Ishikawa (cell line): ENCODE measurements around the gene BANF2.

Experiments used
- CEBPB ChIP-seq: IDR thresholded peaks from 2 replicates; pipeline ENCODE4 v1.6.1; 2012
- CREB1 ChIP-seq: IDR thresholded peaks from 2 replicates; pipeline ENCODE4 v1.6.1; 2012; ENCODE audit warnings: low read depth
- EGR1 ChIP-seq: IDR thresholded peaks from 2 replicates; pipeline ENCODE4 v1.6.1; 2012
- EP300 ChIP-seq: IDR thresholded peaks from 2 replicates; pipeline ENCODE4 v1.6.1; 2012; ENCODE audit warnings: borderline replicate concordance
- FOXM1 ChIP-seq: IDR thresholded peaks from 2 replicates; pipeline ENCODE4 v1.6.1; 2012; ENCODE audit warnings: low read depth, borderline replicate concordance
- MAX ChIP-seq: IDR thresholded peaks from 2 replicates; pipeline ENCODE4 v1.6.1; 2012
- NFIC ChIP-seq: IDR thresholded peaks from 2 replicates; pipeline ENCODE4 v1.6.1; 2012
- RAD21 ChIP-seq: IDR thresholded peaks from 2 replicates; pipeline ENCODE4 v1.6.1; 2012; ENCODE audit warnings: low read depth
- REST ChIP-seq: IDR thresholded peaks from 2 replicates; pipeline ENCODE4 v1.6.1; 2012; ENCODE audit warnings: low read depth, mild to moderate bottlenecking
- TAF1 ChIP-seq: IDR thresholded peaks from 2 replicates; pipeline ENCODE4 v1.6.1; 2012; ENCODE audit warnings: low read depth, mild to moderate bottlenecking
- TCF12 ChIP-seq: IDR thresholded peaks from 2 replicates; pipeline ENCODE4 v1.6.1; 2012; ENCODE audit warnings: low read depth
- TEAD4 ChIP-seq: IDR thresholded peaks from 2 replicates; pipeline ENCODE4 v1.6.1; 2012
- USF1 ChIP-seq: IDR thresholded peaks from 2 replicates; pipeline ENCODE4 v1.6.1; 2012
- YY1 ChIP-seq: IDR thresholded peaks from 2 replicates; pipeline ENCODE4 v1.6.1; 2012; ENCODE audit warnings: low read depth
- ZBTB7A ChIP-seq: IDR thresholded peaks from 2 replicates; pipeline ENCODE4 v1.6.1; 2012; ENCODE audit warnings: low read depth

The BANF2 gene

GRCh38 chr20:17726902-17727301 lies 27.1 kb downstream of the BANF2 start:
- no peak for TF ChIP-seq MAX
- TF ChIP-seq RAD21 = no peak
- TF ChIP-seq TAF1 = no peak
- no peak for TF ChIP-seq CEBPB
- no peak for TF ChIP-seq EP300
- TF ChIP-seq NFIC = no peak
- TF ChIP-seq EGR1 = no peak
- TF ChIP-seq REST = no peak
- TF ChIP-seq FOXM1 = no peak
- no peak for TF ChIP-seq CREB1
- TF ChIP-seq ZBTB7A = no peak
- TF ChIP-seq TEAD4 = no peak

- no peak for TF ChIP-seq TAF1
- no peak for TF ChIP-seq REST
- no peak for TF ChIP-seq FOXM1
- TF ChIP-seq EGR1 = no peak
Measured at GRCh38 chr20:17727351-17727750, 27.6 kb downstream of the BANF2 start.

- peak; percentile 44; the same call in 1 of the 2 replicates for TF ChIP-seq USF1
- no peak for TF ChIP-seq TEAD4
- no peak for TF ChIP-seq TCF12
- TF ChIP-seq EP300 = no peak
Measured at GRCh38 chr20:17728074-17728473, 28.3 kb downstream of the BANF2 start.

GRCh38 chr20:17730071-17730470 lies 30.3 kb downstream of the BANF2 start:
- TF ChIP-seq MAX = no peak
- TF ChIP-seq FOXM1 = no peak
- no peak for TF ChIP-seq NFIC
- TF ChIP-seq YY1 = no peak
- no peak for TF ChIP-seq REST
- no peak for TF ChIP-seq CREB1
- TF ChIP-seq CEBPB = no peak
- TF ChIP-seq USF1 = no peak

- TF ChIP-seq EGR1 (no peak), ZBTB7A (no peak), FOXM1 (no peak), USF1 (no peak), TCF12 (no peak)
Measured at GRCh38 chr20:17731233-17731632, 31.5 kb downstream of the BANF2 start.
